SK-N-SH (cell line): ENCODE measurements around the gene CDH23. TPM values are rescaled to one million over a fixed set of nuclear protein-coding genes. Genes with fewer than 3 reads are reported as not detected.

Experiments
- CTCF ChIA-PET: fragments of 300-600, 350-600 bp; formaldehyde crosslinking; extraction: SDS; loops from one replicate; lab custom pipeline; 2021; lab: Yijun Ruan, JAX
- POLR2A ChIA-PET: fragments of 350-600 bp; sonication (Branson Sonifier 250); formaldehyde crosslinking; extraction: SDS; loops from one replicate; lab custom pipeline; 2020; ENCODE audit warnings: antibody characterized with exemption, inconsistent platforms; lab: Yijun Ruan, JAX
- DNase-seq: peaks from one replicate; pipeline ENCODE4 v3.0.0; 2012
- H2AFZ ChIP-seq: fragments of 200-600 bp; sonication (generic); 2 replicates; pipeline ENCODE4 v1.8.1; 2016; ENCODE audit warnings: antibody characterized with exemption, mild to moderate bottlenecking, low read depth
- H3F3A ChIP-seq: fragments of 200-600 bp; sonication (generic); replicated peaks from 2 replicates; pipeline ENCODE3; 2016; ENCODE audit warnings: antibody characterized with exemption, mild to moderate bottlenecking; ENCODE audit not compliant: insufficient read depth
- H3K27ac ChIP-seq, 2 experiments: fragments of 200-500 bp in 1 of 2; fragments of 200-600 bp in 1 of 2; sonication (Bioruptor generic) in 1 of 2; sonication (generic), shearing (Covaris generic) in 1 of 2; 2 replicates each; pipeline versions ENCODE4 v1.5.1 to v1.6.1; 2014 to 2016; ENCODE audit warnings: low read depth in 2 of 2, inconsistent platforms in 1 of 2, low read length in 1 of 2, mild to moderate bottlenecking in 1 of 2, mixed read lengths in 1 of 2
- H3K27me3 ChIP-seq: fragments of 200-600 bp; sonication (generic), shearing (Covaris generic); 2 replicates; pipeline ENCODE4 v1.6.1; 2016; ENCODE audit warnings: mixed run types; ENCODE audit not compliant: insufficient read depth
- H3K36me3 ChIP-seq, 2 experiments: fragments of 200-500 bp in 1 of 2; fragments of 200-600 bp in 1 of 2; sonication (Bioruptor generic) in 1 of 2; sonication (generic) in 1 of 2; replicated peaks in 1 of 2; 2 replicates each; pipeline versions ENCODE3 to v1.5.1; 2014 to 2016; ENCODE audit warnings: low read length in 1 of 2, mild to moderate bottlenecking in 1 of 2; ENCODE audit not compliant: insufficient read depth in 2 of 2, control insufficient read depth in 1 of 2
- H3K4me1 ChIP-seq, 2 experiments: fragments of 200-500 bp in 1 of 2; fragments of 200-600 bp in 1 of 2; sonication (Bioruptor generic) in 1 of 2; sonication (generic), shearing (Covaris generic) in 1 of 2; 2 replicates each; pipeline versions ENCODE4 v1.5.1 to v1.6.1; 2014 to 2016; ENCODE audit warnings: low read depth in 1 of 2, low read length in 1 of 2, mixed run types in 1 of 2; ENCODE audit not compliant: insufficient read depth in 2 of 2, control insufficient read depth in 1 of 2
- H3K4me2 ChIP-seq: fragments of 200-600 bp; sonication (generic), shearing (Covaris generic); 2 replicates; pipeline ENCODE4 v1.6.1; 2017; ENCODE audit warnings: mixed run types
- H3K4me3 ChIP-seq, 2 experiments: fragments of 200-500 bp in 1 of 2; fragments of 200-600 bp in 1 of 2; sonication (Bioruptor generic) in 1 of 2; sonication (generic), shearing (Covaris generic) in 1 of 2; 2 replicates each; pipeline versions ENCODE4 v1.5.1 to v1.8.1; 2014 to 2016; ENCODE audit warnings: low read depth in 2 of 2, inconsistent platforms in 1 of 2, low read length in 1 of 2, mild to moderate bottlenecking in 1 of 2, mixed read lengths in 1 of 2, moderate library complexity in 1 of 2
- H3K79me2 ChIP-seq: fragments of 200-600 bp; sonication (generic); 2 replicates; pipeline ENCODE4 v1.8.1; 2017; ENCODE audit warnings: mild to moderate bottlenecking; ENCODE audit not compliant: insufficient read depth
- H3K9ac ChIP-seq: fragments of 200-600 bp; sonication (generic); 2 replicates; pipeline ENCODE4 v1.6.1; 2017; ENCODE audit warnings: mixed run types
- H3K9me2 ChIP-seq: fragments of 200-600 bp; sonication (generic); 2 replicates; pipeline ENCODE4 v1.6.1; 2017; ENCODE audit warnings: mixed run types
- H3K9me3 ChIP-seq: fragments of 200-600 bp; sonication (generic); 2 replicates; pipeline ENCODE4 v1.6.1; 2017; ENCODE audit warnings: mixed run types, mild to moderate bottlenecking, moderate library complexity
- H4K20me1 ChIP-seq: fragments of 200-600 bp; sonication (generic); 2 replicates; pipeline ENCODE4 v1.6.1; 2017; ENCODE audit warnings: mild to moderate bottlenecking, mixed run types; ENCODE audit not compliant: insufficient read depth
- EP300 ChIP-seq, 2 experiments: IDR thresholded peaks; 2 replicates each; pipeline versions ENCODE4 v1.4.0 to v1.6.1; 2012; ENCODE audit warnings: borderline replicate concordance in 1 of 2, low read depth in 1 of 2, low read length in 1 of 2
- FOXM1 ChIP-seq: IDR thresholded peaks from 2 replicates; pipeline ENCODE4 v1.4.0; 2012; ENCODE audit warnings: low read depth, mild to moderate bottlenecking
- MEF2A ChIP-seq: IDR thresholded peaks from 2 replicates; pipeline ENCODE4 v1.4.0; 2012; ENCODE audit warnings: low read depth, borderline replicate concordance
- MXI1 ChIP-seq: IDR thresholded peaks from 2 replicates; pipeline ENCODE4 v1.6.1; 2012; ENCODE audit warnings: mild to moderate bottlenecking, low read depth, low read length, improper control_type of control experiment
- RAD21 ChIP-seq: IDR thresholded peaks from 2 replicates; pipeline ENCODE4 v1.6.1; 2012; ENCODE audit warnings: mild to moderate bottlenecking, low read length
- RCOR1 ChIP-seq: fragments of 150-350 bp; IDR thresholded peaks from 2 replicates; pipeline ENCODE4 v1.6.1; 2017; ENCODE audit warnings: antibody characterized with exemption, low read length
- SIN3A ChIP-seq: IDR thresholded peaks from 2 replicates; pipeline ENCODE4 v1.6.1; 2012; ENCODE audit warnings: low read depth, mild to moderate bottlenecking, low read length, moderate library complexity, borderline replicate concordance
- SMC3 ChIP-seq: IDR thresholded peaks from 2 replicates; pipeline ENCODE4 v1.6.1; 2012; ENCODE audit warnings: low read depth, low read length, improper control_type of control experiment
- TCF12 ChIP-seq: IDR thresholded peaks from 2 replicates; pipeline ENCODE4 v1.4.0; 2012
- WGBS: methylation state at CpG from one replicate; pipeline ENCODE4 v1.1.6; 2017; ENCODE audit warnings: low lambda C conversion rate; 5-methylcytosine and 5-hydroxymethylcytosine counted together
- polyA plus RNA-seq, 3 experiments: library from polyadenylated mRNA; depleted of rRNA; stranded (reverse); fragments of >200 nt; gene quantifications; 2 replicates each; pipeline ENCODE4 v1.2.3, GENCODE V29; 2012
- TF ChIP-seq, protein P1 (sequence below): IDR thresholded peaks from 2 replicates; pipeline ENCODE4 v1.4.0; 2012; ENCODE audit warnings: low read depth, borderline replicate concordance
- TF ChIP-seq, protein P2 (sequence below): IDR thresholded peaks from 2 replicates; pipeline ENCODE4 v1.4.0; 2012; ENCODE audit warnings: low read depth
- TF ChIP-seq, protein P3 (sequence below): IDR thresholded peaks from 2 replicates; pipeline ENCODE4 v1.4.0; 2012; ENCODE audit warnings: low read depth, borderline replicate concordance
- TF ChIP-seq, protein P4 (sequence below): fragments of 200-600 bp; sonication (generic); IDR thresholded peaks from 2 replicates; pipeline ENCODE4 v1.6.1; 2017; ENCODE audit warnings: antibody characterized with exemption, mild to moderate bottlenecking, moderate library complexity

CDH23 gene
- polyA plus RNA-seq, 1 of the 3 experiments (the other 2 are of a cell fraction), result 0.03 TPM

DNA sequence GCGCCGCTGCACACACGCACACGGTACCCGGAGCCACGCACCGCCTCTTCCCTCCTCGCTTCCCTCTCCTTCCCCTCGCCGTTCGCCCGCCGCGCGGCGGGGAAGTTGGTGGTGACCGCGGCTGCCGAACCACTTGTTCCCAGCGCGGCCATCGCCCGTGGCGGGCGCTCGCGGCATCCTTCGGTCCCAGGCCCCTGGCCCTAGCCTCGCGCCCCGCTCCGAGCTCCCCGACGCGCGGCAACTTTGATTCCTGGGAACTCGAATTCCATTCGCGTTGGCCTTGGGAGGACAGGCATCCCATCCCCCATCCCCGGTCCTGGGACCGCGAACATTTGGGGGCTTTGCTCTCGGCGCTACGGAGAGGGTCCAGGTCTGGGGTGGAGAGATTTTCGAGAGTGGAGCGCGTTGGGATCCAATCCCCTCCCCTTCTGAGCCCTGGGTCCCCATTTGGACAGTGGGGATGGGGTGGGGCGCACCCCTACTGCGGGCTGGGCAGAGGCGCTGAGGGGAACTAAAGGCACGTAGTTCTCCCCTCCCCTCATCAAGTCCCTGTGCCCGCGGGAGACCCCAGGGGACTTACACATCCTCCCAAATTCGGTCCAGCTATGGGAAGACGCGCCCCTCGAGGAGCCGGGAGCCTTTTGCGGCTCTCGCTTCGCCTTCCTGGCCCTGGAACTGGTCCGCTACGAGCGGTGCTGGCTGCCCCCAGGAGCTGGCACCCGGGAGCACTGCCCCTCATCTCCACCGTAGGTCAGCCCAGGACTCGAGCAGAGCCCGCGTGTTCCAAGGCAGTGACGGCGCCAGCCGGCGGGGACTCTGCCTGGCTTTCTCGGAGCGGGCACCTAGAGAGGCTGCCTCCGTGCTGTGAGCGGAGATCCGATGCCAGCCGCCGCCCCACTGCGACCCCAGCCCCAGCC, 834 bp downstream of the CDH23 start (continued):
- TF ChIP-seq, protein P1, sequence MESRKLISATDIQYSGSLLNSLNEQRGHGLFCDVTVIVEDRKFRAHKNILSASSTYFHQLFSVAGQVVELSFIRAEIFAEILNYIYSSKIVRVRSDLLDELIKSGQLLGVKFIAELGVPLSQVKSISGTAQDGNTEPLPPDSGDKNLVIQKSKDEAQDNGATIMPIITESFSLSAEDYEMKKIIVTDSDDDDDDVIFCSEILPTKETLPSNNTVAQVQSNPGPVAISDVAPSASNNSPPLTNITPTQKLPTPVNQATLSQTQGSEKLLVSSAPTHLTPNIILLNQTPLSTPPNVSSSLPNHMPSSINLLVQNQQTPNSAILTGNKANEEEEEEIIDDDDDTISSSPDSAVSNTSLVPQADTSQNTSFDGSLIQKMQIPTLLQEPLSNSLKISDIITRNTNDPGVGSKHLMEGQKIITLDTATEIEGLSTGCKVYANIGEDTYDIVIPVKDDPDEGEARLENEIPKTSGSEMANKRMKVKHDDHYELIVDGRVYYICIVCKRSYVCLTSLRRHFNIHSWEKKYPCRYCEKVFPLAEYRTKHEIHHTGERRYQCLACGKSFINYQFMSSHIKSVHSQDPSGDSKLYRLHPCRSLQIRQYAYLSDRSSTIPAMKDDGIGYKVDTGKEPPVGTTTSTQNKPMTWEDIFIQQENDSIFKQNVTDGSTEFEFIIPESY, result no peak
- no peak for TF ChIP-seq MXI1

DNA sequence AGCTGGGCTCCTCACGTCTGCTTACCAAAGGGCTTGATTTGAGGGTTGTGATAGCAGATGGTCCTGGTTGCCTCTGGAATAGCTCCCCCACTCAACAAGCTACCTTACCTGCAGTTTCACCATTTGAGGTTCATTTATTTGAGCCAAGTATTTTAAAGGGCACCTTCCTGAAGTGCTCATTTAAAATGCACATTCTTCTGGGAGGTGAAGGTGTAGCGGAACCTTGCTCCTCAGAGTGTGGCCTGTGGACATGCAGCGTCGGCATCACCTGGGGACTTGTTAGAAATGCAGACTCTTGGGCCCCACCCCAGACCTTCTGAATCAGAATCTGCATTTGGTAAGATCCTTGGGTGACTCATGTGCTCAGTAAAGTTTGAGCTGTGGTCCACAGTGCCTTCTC, 2.3 kb downstream of the CDH23 start:
- 80% methylated on average over 4 of the region's 4 CpGs for WGBS

DNA sequence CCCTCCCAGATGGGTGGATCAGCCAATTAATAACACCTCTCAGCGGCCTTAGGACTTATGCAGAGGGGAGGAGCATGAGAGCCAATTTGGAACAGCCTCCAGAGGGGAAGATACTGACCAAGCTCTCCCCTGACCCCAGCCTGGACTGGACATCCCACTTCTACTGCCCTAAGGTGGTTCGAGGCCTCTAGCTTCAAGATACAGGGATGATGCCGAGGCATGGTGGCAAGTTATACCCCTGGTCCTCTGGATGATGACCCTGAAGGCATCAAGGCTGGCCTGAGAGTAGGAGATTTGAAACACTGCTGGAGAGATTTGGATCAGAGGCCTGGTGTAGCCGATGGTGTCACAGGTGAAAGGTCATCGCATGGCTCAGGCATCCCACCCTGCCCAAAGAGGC, 3.2 kb downstream of the CDH23 start:
- H3K36me3 ChIP-seq, result no peaks in the 10 kb centered on the region
- H3K4me3 ChIP-seq, result no peak overlapping the region
- DNase-seq, result no peak
- no peak overlapping the region for H3K9ac ChIP-seq
- H3K4me2 ChIP-seq, result no peak overlapping the region
- H3K27me3 ChIP-seq, result peaks cover 46% of the 10 kb centered on the region
- no peaks in the 10 kb centered on the region for H3F3A ChIP-seq
- TF ChIP-seq TCF12 (no peak), FOXM1 (no peak), MXI1 (no peak), MEF2A (no peak), SMC3 (no peak)
- TF ChIP-seq, protein P2, sequence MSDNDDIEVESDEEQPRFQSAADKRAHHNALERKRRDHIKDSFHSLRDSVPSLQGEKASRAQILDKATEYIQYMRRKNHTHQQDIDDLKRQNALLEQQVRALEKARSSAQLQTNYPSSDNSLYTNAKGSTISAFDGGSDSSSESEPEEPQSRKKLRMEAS, result no peak
- TF ChIP-seq, protein P3, sequence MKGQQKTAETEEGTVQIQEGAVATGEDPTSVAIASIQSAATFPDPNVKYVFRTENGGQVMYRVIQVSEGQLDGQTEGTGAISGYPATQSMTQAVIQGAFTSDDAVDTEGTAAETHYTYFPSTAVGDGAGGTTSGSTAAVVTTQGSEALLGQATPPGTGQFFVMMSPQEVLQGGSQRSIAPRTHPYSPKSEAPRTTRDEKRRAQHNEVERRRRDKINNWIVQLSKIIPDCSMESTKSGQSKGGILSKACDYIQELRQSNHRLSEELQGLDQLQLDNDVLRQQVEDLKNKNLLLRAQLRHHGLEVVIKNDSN, result no peak
- ChIA-PET CTCF (interaction anchor here (1.1 to 12.3 kb wide), 8 partner anchors 11 to 308 kb away, joined by 3 to 223 read pairs (median 16); partner anchors contain the start of gene SLC29A3), POLR2A (no interaction called here)
- no peaks in the 10 kb centered on the region for H3K9me2 ChIP-seq
- H3K4me1 ChIP-seq, result peaks cover 0 to 9% of the 10 kb centered on the region in 2 experiments; a peak in 1 of 4 replicates
- H2AFZ ChIP-seq, result no peak overlapping the region
- H3K27ac ChIP-seq, result no peak overlapping the region
- 51% methylated on average over 3 of the region's 5 CpGs for WGBS
- no peaks in the 10 kb centered on the region for H3K9me3 ChIP-seq
- no peaks in the 10 kb centered on the region for H3K79me2 ChIP-seq
- H4K20me1 ChIP-seq, result no peaks in the 10 kb centered on the region

More for the DNA sequence above, 2.3 kb downstream of the CDH23 start:
- Histone ChIP-seq H3K4me1 (peaks cover 0 to 9% of the 10 kb centered on the region in 2 experiments; a peak in 1 of 4 replicates), H3K9me3 (no peaks in the 10 kb centered on the region)
- TF ChIP-seq SIN3A (no peak), MEF2A (no peak), RAD21 (no peak), MXI1 (no peak), EP300 (IDR thresholded peaks at IDR 0.05; ENCODE audit: borderline replicate concordance in 1 of 2, low read depth in 1 of 2, low read length in 1 of 2) (no peak), RCOR1 (no peak)
- TF ChIP-seq, protein P4, sequence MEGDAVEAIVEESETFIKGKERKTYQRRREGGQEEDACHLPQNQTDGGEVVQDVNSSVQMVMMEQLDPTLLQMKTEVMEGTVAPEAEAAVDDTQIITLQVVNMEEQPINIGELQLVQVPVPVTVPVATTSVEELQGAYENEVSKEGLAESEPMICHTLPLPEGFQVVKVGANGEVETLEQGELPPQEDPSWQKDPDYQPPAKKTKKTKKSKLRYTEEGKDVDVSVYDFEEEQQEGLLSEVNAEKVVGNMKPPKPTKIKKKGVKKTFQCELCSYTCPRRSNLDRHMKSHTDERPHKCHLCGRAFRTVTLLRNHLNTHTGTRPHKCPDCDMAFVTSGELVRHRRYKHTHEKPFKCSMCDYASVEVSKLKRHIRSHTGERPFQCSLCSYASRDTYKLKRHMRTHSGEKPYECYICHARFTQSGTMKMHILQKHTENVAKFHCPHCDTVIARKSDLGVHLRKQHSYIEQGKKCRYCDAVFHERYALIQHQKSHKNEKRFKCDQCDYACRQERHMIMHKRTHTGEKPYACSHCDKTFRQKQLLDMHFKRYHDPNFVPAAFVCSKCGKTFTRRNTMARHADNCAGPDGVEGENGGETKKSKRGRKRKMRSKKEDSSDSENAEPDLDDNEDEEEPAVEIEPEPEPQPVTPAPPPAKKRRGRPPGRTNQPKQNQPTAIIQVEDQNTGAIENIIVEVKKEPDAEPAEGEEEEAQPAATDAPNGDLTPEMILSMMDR, result no peak
- TF ChIP-seq, all 33 proteins: peak for 0
- no peaks in the 10 kb centered on the region for H3K79me2 ChIP-seq
- H3K4me2 ChIP-seq, result no peak overlapping the region
- H3K27me3 ChIP-seq, result peaks cover 47% of the 10 kb centered on the region
- H4K20me1 ChIP-seq, result no peaks in the 10 kb centered on the region
- ChIA-PET POLR2A (no interaction called here), CTCF (interaction anchor here (0.7 to 12.3 kb wide), 15 partner anchors 9 to 414 kb away, joined by 3 to 223 read pairs (median 6); partner anchors contain the start of gene SLC29A3)
- no peaks in the 10 kb centered on the region for H3K36me3 ChIP-seq
- no peak overlapping the region for H2AFZ ChIP-seq
- no peak for DNase-seq
- no peaks in the 10 kb centered on the region for H3K9me2 ChIP-seq
- H3F3A ChIP-seq, result no peaks in the 10 kb centered on the region
- no peak overlapping the region for H3K4me3 ChIP-seq
- H3K27ac ChIP-seq, result no peak overlapping the region
- no peak overlapping the region for H3K9ac ChIP-seq
